Mucosa of descending colon (tissue), 3 donors: ENCODE results near the gene MORN1. TPM values are rescaled to one million over a fixed set of nuclear protein-coding genes. Genes with fewer than 3 reads are reported as not detected.

ENCODE experiments used
- ATAC-seq: fragments of 200-7000 bp; cut with Tn5 transposase; one replicate; pipeline ENCODE4 v1.9.1; 2020; ENCODE audit warnings: mild to moderate bottlenecking, moderate library complexity
- DNase-seq, 3 donors: peaks; one replicate each; pipeline ENCODE4 v3.0.0-alpha.2; 2020
- H3K36me3 ChIP-seq: fragments of 200-600 bp; one replicate; pipeline ENCODE4 v1.8.0; 2021; ENCODE audit warnings: low read depth, mild to moderate bottlenecking
- H3K4me1 ChIP-seq: fragments of 200-600 bp; one replicate; pipeline ENCODE4 v1.8.0; 2021; ENCODE audit warnings: low read depth, mild to moderate bottlenecking
- H3K4me3 ChIP-seq: fragments of 200-600 bp; one replicate; pipeline ENCODE4 v1.8.0; 2021; ENCODE audit warnings: mild to moderate bottlenecking
- H3K9me3 ChIP-seq: fragments of 200-600 bp; one replicate; pipeline ENCODE4 v1.8.0; 2021; ENCODE audit warnings: mild to moderate bottlenecking
- CTCF ChIP-seq: fragments of 200-600 bp; IDR thresholded peaks from one replicate; pipeline ENCODE4 v1.8.0; 2022; ENCODE audit warnings: antibody characterized with exemption, mild to moderate bottlenecking
- intact Hi-C, 2 donors: fragments of 100-400 bp; cut with DNase I in 1 of 2; cut with micrococcal nuclease in 1 of 2; formaldehyde crosslinking; loops; one replicate each; pipeline versions ENCODE4 v1.11.0 to v1.11.1; 2022; cut with DNase I, micrococcal nuclease
- total RNA-seq, 3 donors: library from RNA; stranded (reverse); fragmentation: NEBNext Ultra II Directional in 2 of 3; extraction: Animal tissue kit (Norgen Biotek cat#: 25700) in 2 of 3; gene quantifications; one replicate each; pipeline versions ENCODE4 v1.2.1 to v1.2.4, GENCODE V29; 2021 to 2023
- donor health status: DM: no; HTN: no; CAD: no; lungs with moderate emphysema.
- donor health status: DM: no; HTN: no; CAD: no.
- donor health status: DM: no; HTN: yes; CAD: no.

The MORN1 gene
- total RNA-seq, 3 donors from 2014 or later, result 13.1 to 17.4 (median 13.4) TPM

GRCh38 chr1:2344744-2345296, 46.5 kb downstream of the MORN1 start:
- DNase-seq (peak in 2 of 3 donors; percentile 3 to 44), ATAC-seq (no peak)
- Histone ChIP-seq H3K4me3 (no peak overlapping the region), H3K4me1 (no peaks in the 10 kb centered on the region), H3K36me3 (no peaks in the 10 kb centered on the region), H3K9me3 (no peaks in the 10 kb centered on the region)
- intact Hi-C loops, result no loop called here
- TF ChIP-seq CTCF, result no peak

- H3K4me1 ChIP-seq, result no peaks in the 10 kb centered on the region
- ATAC-seq (no peak), DNase-seq (peak in 2 of 3 donors; percentile 9 to 40)
- intact Hi-C loops, result no loop called here
- no peaks in the 10 kb centered on the region for H3K9me3 ChIP-seq
- H3K36me3 ChIP-seq, result no peaks in the 10 kb centered on the region
- H3K4me3 ChIP-seq, result no peak overlapping the region
- TF ChIP-seq CTCF, result no peak
Observed at GRCh38 chr1:2344121-2344681, 47.2 kb downstream of the MORN1 start.

GRCh38 chr1:2343023-2343935, 48.1 kb downstream of the MORN1 start:
- DNase-seq, result peak in 2 of 3 donors; percentile 8 to 31
- ATAC-seq, result no peak
- H3K4me3 ChIP-seq, result no peak overlapping the region
- no peaks in the 10 kb centered on the region for H3K36me3 ChIP-seq
- TF ChIP-seq CTCF, result no peak
- no peaks in the 10 kb centered on the region for H3K4me1 ChIP-seq
- H3K9me3 ChIP-seq, result no peaks in the 10 kb centered on the region
- intact Hi-C loops, result no loop called here

GRCh38 chr1:2342384-2343022, 48.9 kb downstream of the MORN1 start:
- no peak for TF ChIP-seq CTCF
- no peaks in the 10 kb centered on the region for H3K9me3 ChIP-seq
- ATAC-seq, result no peak
- DNase-seq, result peak in 2 of 3 donors; percentile 7 to 35
- intact Hi-C loops, result no loop called here
- H3K36me3 ChIP-seq, result no peaks in the 10 kb centered on the region
- H3K4me1 ChIP-seq, result no peaks in the 10 kb centered on the region
- H3K4me3 ChIP-seq, result no peak overlapping the region

- DNase-seq, result peak in 2 of 3 donors; percentile 12 to 21
- intact Hi-C loops, result no loop called here
- no peak for TF ChIP-seq CTCF
- Histone ChIP-seq H3K36me3 (no peaks in the 10 kb centered on the region), H3K4me3 (no peak overlapping the region), H3K9me3 (no peaks in the 10 kb centered on the region), H3K4me1 (no peaks in the 10 kb centered on the region)
- no peak for ATAC-seq
Observed at GRCh38 chr1:2341706-2342383, 49.5 kb downstream of the MORN1 start.
